Tibial nerve (tissue), 4 donors: Measurements from ENCODE around the gene CLEC5A.

Experiments
- EP300 ChIP-seq, 2 donors: sonication (generic); formaldehyde crosslinking; IDR thresholded peaks; one replicate each; pipeline ENCODE4 v1.6.1; 2017; ENCODE audit warnings: antibody characterized with exemption in 2 of 2, mild to moderate bottlenecking in 1 of 2
- POLR2A ChIP-seq, 2 donors: fragments of 450-650 bp; IDR thresholded peaks; one replicate each; pipeline ENCODE4 v1.6.1; 2017; ENCODE audit warnings: antibody characterized with exemption in 2 of 2, mild to moderate bottlenecking in 2 of 2, moderate library complexity in 2 of 2
- TF ChIP-seq, protein P1 (sequence below), 5 experiments: fragments of 200-600 bp in 3 of 5; fragments of 450-650 bp in 2 of 5; sonication (generic) in 3 of 5; IDR thresholded peaks; one replicate each; pipeline ENCODE4 v1.5.1; 2016 to 2019; ENCODE audit warnings: antibody characterized with exemption in 5 of 5, mild to moderate bottlenecking in 3 of 5, moderate library complexity in 2 of 5

DNA sequence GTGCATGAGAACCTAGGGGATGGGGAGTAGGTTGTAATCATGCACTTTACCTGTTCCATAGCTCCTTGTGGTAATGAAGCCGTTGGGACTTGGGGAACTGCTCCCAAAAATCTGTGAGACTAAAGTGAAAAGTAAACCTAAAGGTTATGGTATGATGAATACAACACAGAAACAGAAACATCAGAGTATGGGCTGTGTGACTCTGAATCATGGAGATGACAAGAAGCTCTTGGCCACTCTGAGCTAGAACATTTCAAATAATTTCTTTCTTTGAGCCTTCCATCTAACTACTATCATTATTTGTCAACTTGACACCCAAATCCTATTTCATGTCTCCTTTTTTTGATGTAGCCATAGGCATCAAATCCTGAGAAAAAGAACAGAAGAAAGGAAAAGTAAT lies 2.9 kb downstream of the CLEC5A start:
- no peak for TF ChIP-seq EP300 (IDR thresholded peaks at IDR 0.05)
- TF ChIP-seq, protein P1, sequence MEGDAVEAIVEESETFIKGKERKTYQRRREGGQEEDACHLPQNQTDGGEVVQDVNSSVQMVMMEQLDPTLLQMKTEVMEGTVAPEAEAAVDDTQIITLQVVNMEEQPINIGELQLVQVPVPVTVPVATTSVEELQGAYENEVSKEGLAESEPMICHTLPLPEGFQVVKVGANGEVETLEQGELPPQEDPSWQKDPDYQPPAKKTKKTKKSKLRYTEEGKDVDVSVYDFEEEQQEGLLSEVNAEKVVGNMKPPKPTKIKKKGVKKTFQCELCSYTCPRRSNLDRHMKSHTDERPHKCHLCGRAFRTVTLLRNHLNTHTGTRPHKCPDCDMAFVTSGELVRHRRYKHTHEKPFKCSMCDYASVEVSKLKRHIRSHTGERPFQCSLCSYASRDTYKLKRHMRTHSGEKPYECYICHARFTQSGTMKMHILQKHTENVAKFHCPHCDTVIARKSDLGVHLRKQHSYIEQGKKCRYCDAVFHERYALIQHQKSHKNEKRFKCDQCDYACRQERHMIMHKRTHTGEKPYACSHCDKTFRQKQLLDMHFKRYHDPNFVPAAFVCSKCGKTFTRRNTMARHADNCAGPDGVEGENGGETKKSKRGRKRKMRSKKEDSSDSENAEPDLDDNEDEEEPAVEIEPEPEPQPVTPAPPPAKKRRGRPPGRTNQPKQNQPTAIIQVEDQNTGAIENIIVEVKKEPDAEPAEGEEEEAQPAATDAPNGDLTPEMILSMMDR (IDR thresholded peaks at IDR 0.05) = no peak
- TF ChIP-seq POLR2A (IDR thresholded peaks at IDR 0.05) = no peak
